HG03442 (cell line): Measurements from ENCODE around the gene TCEAL7.
"Not testable (repeated sequence)": the region's sequence is repeated elsewhere in the genome, so short reads cannot be mapped to it uniquely, and the experiment has no call there.

Source experiments
- ATAC-seq: cut with Tn5 transposase; IDR thresholded peaks from one replicate; pipeline ENCODE4 v1.9.1; 2021; ENCODE audit warnings: mild to moderate bottlenecking, moderate library complexity; ENCODE audit not compliant: unreplicated experiment

Gene TCEAL7

GRCh38 chrX:103329991-103330390, at the start of gene TCEAL7:
Gene TCEAL7, plus strand, starts transcription at chrX:103330239. Its CDS starts 1,165 bp downstream, at chrX:103331404.
- no peak for ATAC-seq

- ATAC-seq = no peak
Observed at GRCh38 chrX:103293118-103293517, 36.9 kb upstream of the TCEAL7 start.

- no peak for ATAC-seq
Observed at GRCh38 chrX:103304705-103305104, 25.3 kb upstream of the TCEAL7 start.

GRCh38 chrX:103305666-103306065, 24.4 kb upstream of the TCEAL7 start:
- ATAC-seq = not testable (repeated sequence)

- ATAC-seq = no peak
Observed at GRCh38 chrX:103309860-103310554, 20.0 kb upstream of the TCEAL7 start.

- peak; percentile 99 for ATAC-seq
Observed at GRCh38 chrX:103310555-103311398, 19.3 kb upstream of the TCEAL7 start, which contains the start of gene BEX2. Gene BEX2, minus strand, starts transcription at chrX:103310990. Its CDS starts 1,014 bp downstream, at chrX:103309976.

GRCh38 chrX:103311399-103311780, 18.6 kb upstream of the TCEAL7 start:
- no peak for ATAC-seq

GRCh38 chrX:103330681-103331288, 746 bp downstream of the TCEAL7 start:
- ATAC-seq = no peak

- ATAC-seq = no peak
Observed at GRCh38 chrX:103338663-103339062, 8.6 kb downstream of the TCEAL7 start.

- no peak for ATAC-seq
Observed at GRCh38 chrX:103343105-103343504, 13.1 kb downstream of the TCEAL7 start.

- ATAC-seq = no peak
Observed at GRCh38 chrX:103344606-103345005, 14.6 kb downstream of the TCEAL7 start.

GRCh38 chrX:103347682-103348397, 17.8 kb downstream of the TCEAL7 start:
- ATAC-seq = no peak

GRCh38 chrX:103356130-103356798, 26.2 kb downstream of the TCEAL7 start, which contains the start of gene TCEAL9:
Gene TCEAL9, plus strand, starts transcription at chrX:103356506. Its CDS starts 1,179 bp downstream, at chrX:103357685.
- ATAC-seq = no peak

GRCh38 chrX:103356858-103357257, 26.8 kb downstream of the TCEAL7 start:
- no peak for ATAC-seq

GRCh38 chrX:103357871-103358270, 27.8 kb downstream of the TCEAL7 start:
- no peak for ATAC-seq

GRCh38 chrX:103359605-103360004, 29.6 kb downstream of the TCEAL7 start:
- not testable (repeated sequence) for ATAC-seq

GRCh38 chrX:103360092-103360491, 30.1 kb downstream of the TCEAL7 start:
- no peak for ATAC-seq

GRCh38 chrX:103360916-103361315, 30.9 kb downstream of the TCEAL7 start:
- ATAC-seq = no peak

GRCh38 chrX:103361798-103362197, 31.8 kb downstream of the TCEAL7 start:
- no peak for ATAC-seq

GRCh38 chrX:103362474-103362873, 32.4 kb downstream of the TCEAL7 start:
- no peak for ATAC-seq
